Measurements from ENCODE around the gene DRAM2.

DNA sequence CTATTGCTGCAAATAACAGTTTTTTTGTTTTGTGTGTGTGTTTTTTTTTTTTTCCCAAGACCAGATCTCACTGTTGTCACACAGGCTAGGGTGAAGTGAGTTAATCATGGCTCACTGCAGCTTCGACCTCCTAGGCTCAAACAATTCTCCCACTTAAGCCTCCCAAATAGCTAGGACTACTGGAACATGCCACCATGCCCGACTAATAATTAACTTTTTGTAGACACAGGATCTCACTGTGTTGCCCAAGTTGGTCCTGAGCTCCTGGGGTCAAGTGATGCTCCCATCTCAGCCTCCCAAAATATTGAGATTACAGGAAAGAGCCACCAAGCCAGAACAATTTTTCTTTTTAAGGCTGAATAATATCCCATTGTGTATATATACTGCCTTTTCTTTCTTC, 34.9 kb downstream of the DRAM2 start:
- TF ChIP-seq FOXP2 (optimal IDR thresholded peaks at IDR 0.05; ENCODE audit: borderline replicate concordance, extremely low read depth, extremely low read length, insufficient read depth): no peak
- no peak for TF ChIP-seq REST (IDR thresholded peaks at IDR 0.05; ENCODE audit: insufficient read depth in 1 of 2, low read depth in 2 of 2, low read length in 2 of 2)
- TF ChIP-seq POLR2AphosphoS5 (IDR thresholded peaks at IDR 0.05; ENCODE audit: low read depth, low read length): no peak
- TF ChIP-seq TAF1 (IDR thresholded peaks at IDR 0.05; ENCODE audit: borderline replicate concordance, insufficient read depth, low read length): no peak
- TF ChIP-seq SIN3A (IDR thresholded peaks at IDR 0.05; ENCODE audit: borderline replicate concordance, insufficient read depth, low read length): no peak
